LHCN-M2 (cell line): Measurements from ENCODE around the gene GNG14. TPM values are rescaled to one million over a fixed set of nuclear protein-coding genes. Genes with fewer than 3 reads are reported as not detected.
"Not testable (repeated sequence)": the region's sequence is repeated elsewhere in the genome, so short reads cannot be mapped to it uniquely, and the experiment has no call there.

Experiments used
- DNase-seq: peaks from one replicate; pipeline ENCODE4 v3.0.0-alpha.2; 2012; ENCODE audit warnings: low read depth
- polyA plus RNA-seq: library from polyadenylated mRNA; unstranded; fragments of >200 nt; gene quantifications from one replicate; pipeline ENCODE4 v1.2.1, GENCODE V29; 2012; ENCODE audit warnings: missing spikeins
- total RNA-seq: library from RNA; depleted of rRNA; stranded (reverse); fragments of >200 nt; gene quantifications from 2 replicates; pipeline ENCODE4 v1.2.3, GENCODE V29; 2014; rRNA removed

Gene GNG14
- total RNA-seq = not detected in 2 replicates
- not detected for polyA plus RNA-seq

GRCh38 chr19:12687496-12688196, at the start of gene GNG14:
Gene GNG14 (plus strand): TSS chr19:12687998. CDS start chr19:12688049, 51 bp downstream.
- DNase-seq = no peak

GRCh38 chr19:12638611-12639182, 49.1 kb upstream of the GNG14 start:
- DNase-seq = no peak

- peak; percentile 60 for DNase-seq
Observed at GRCh38 chr19:12639901-12640613, 47.7 kb upstream of the GNG14 start.

GRCh38 chr19:12641456-12641855, 46.3 kb upstream of the GNG14 start:
- DNase-seq = no peak

GRCh38 chr19:12642506-12642905, 45.3 kb upstream of the GNG14 start:
- no peak for DNase-seq

- DNase-seq = not testable (repeated sequence)
Observed at GRCh38 chr19:12643716-12644115, 44.1 kb upstream of the GNG14 start.

GRCh38 chr19:12646551-12646950, 41.2 kb upstream of the GNG14 start:
- DNase-seq = no peak

- no peak for DNase-seq
Observed at GRCh38 chr19:12647047-12647446, 40.8 kb upstream of the GNG14 start.

- no peak for DNase-seq
Observed at GRCh38 chr19:12647490-12648071, 40.2 kb upstream of the GNG14 start.

GRCh38 chr19:12648088-12648487, 39.7 kb upstream of the GNG14 start:
- DNase-seq = no peak

- no peak for DNase-seq
Observed at GRCh38 chr19:12649941-12650340, 37.9 kb upstream of the GNG14 start.

GRCh38 chr19:12652219-12652618, 35.6 kb upstream of the GNG14 start:
- no peak for DNase-seq

GRCh38 chr19:12655546-12655945, 32.3 kb upstream of the GNG14 start:
- no peak for DNase-seq

- DNase-seq = no peak
Observed at GRCh38 chr19:12656899-12657571, 30.8 kb upstream of the GNG14 start.

GRCh38 chr19:12657966-12658365, 29.8 kb upstream of the GNG14 start:
- no peak for DNase-seq

GRCh38 chr19:12660980-12661379, 26.8 kb upstream of the GNG14 start:
- no peak for DNase-seq

- DNase-seq = peak; percentile 28
Observed at GRCh38 chr19:12664406-12665280, 23.2 kb upstream of the GNG14 start.

- no peak for DNase-seq
Observed at GRCh38 chr19:12665281-12665573, 22.6 kb upstream of the GNG14 start.

GRCh38 chr19:12665671-12666264, 22.0 kb upstream of the GNG14 start:
- DNase-seq = no peak

GRCh38 chr19:12666265-12667048, 21.3 kb upstream of the GNG14 start, which contains the start of the genes MAN2B1 and WDR83:
Gene MAN2B1 (minus strand): TSS chr19:12666742. CDS start chr19:12666701, 41 bp downstream.
Gene WDR83 (plus strand): TSS chr19:12666807. CDS start chr19:12669791, 2,984 bp downstream.
- peak; percentile 58 for DNase-seq
